UCSD-AML1 (cell line): ENCODE results near the gene ATP11C.
"Not testable (repeated sequence)": the region's sequence is repeated elsewhere in the genome, so short reads cannot be mapped to it uniquely, and the experiment has no call there.

ENCODE experiments used
- DNase-seq: peaks from one replicate; lab custom pipeline; 2025; ENCODE audit not compliant: unreplicated experiment; lab: John Stamatoyannopoulos, UW

Gene ATP11C

GRCh38 chrX:139862208-139862607, 70.6 kb downstream of the ATP11C start:
- no peak for DNase-seq

DNA sequence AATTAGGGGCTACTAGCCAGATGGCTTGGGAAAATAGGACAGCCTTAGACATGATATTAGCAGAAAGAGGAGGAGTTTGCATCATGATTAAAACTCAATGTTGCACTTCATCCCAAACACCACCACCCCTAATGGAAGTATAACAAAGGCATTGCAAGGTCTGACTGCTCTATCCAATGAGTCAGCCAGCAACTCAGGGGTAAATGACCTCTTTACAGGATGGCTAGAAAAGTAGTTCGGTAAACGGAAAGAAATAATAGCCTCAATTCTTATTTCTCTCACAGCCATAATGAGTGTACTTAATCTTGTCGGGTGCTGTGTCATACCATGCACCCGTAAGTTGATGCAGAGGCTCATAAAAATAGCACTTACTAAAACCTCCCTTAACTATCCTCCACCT, 76.0 kb downstream of the ATP11C start:
- DNase-seq, result not testable (repeated sequence)

GRCh38 chrX:139851730-139852129, 81.1 kb downstream of the ATP11C start:
- DNase-seq, result no peak

DNA sequence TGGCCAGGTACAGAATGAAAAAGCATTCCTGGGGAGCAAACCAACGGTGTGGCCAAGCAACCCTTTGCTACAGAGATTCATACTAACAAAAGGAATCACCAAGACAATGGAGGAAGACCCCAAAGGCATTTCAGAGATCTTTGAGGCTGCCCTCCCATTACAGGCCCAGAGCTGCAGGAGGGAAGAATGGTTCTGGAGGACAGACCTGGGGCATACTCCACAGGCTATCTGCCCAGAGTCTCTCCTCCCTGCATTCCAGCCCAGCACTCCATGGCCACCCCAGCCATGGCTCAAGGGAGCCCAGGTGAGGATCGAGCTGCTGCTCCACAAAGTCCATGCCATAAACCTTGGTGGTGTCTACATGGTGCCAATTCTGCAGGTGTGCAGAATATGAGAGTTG, 81.9 kb downstream of the ATP11C start:
- DNase-seq, result no peak

- no peak for DNase-seq
Measured at GRCh38 chrX:139844884-139845283, 88.0 kb downstream of the ATP11C start.

DNA sequence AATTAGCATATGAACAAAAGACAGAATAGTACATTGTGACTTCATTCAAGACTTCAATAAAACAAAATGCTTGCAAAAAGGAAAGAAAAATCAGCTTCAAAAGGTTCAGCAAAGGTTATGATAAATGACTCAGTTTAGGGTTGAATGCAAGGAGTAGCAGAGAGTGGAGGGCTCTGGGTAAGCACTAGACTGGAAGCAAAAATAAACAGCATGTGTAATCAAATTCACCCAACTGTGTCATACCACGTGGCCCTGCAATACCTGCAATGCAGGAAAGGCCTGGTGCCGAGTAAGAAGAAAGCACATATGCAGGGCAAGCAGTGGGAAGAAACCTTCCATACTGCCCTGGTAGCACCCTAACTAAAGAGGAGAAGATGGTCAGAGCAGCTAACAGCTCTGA, 88.7 kb downstream of the ATP11C start:
- DNase-seq, result no peak

DNA sequence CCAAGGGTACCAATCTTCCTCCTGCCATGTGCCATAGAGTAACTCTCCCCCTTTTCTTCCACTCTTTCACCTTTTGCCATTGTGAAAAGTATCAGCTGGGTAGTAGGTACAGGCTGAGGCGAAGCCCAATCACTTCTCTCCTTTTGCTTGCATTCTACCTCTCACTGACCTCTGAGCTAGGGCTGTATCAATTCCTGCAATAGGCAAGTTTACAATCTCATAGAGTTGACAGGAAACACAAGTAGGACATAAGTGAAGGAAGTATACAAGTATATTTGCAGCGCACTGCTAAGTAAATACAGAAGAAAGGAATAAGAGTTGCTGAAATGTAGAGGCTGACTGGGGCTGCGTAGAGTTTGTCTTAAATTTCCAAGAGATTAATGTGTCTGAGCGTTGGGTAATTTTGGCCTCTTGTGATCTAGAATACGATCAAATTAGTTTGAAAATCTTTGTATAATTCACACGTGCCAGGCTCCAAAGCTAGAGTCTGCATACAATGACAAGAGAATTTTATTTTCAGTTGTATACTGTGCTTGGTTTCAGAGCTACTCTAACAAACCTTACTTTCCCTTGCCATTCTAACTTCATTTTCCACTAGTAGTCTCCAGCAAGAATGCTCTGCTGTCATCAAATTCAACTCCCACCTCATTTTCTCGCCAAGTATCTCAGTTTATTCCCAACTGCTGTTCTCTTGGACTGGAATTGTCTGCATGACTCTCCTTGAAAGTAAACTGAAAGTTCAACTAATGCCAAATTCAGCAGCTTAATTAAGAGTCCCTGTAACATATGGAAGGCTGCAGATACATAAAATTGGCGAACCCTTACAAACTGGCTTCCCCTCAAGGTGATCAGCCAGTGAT, 90.3 kb downstream of the ATP11C start:
- no peak for DNase-seq

- not testable (repeated sequence) for DNase-seq
Measured at GRCh38 chrX:139836335-139836734, 96.5 kb downstream of the ATP11C start.

DNA sequence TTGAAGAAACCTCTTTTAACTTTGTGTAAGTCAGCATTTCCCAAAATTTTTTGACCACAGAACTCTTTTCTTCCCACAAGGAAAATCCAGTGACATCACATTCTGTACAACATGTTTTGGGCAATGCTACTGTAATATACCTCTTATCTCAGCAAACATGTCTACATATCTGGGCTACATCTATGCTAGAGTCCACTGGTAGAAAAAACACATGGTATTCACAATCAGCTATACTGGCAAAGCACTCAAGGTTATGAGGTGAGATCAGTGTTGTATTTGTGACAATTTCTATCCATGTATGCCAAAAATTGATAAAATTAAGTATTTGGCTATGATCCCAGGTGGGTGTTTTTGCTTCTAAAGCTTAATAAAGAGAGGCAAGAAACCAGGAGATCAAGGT, 98.0 kb downstream of the ATP11C start:
- no peak for DNase-seq

DNA sequence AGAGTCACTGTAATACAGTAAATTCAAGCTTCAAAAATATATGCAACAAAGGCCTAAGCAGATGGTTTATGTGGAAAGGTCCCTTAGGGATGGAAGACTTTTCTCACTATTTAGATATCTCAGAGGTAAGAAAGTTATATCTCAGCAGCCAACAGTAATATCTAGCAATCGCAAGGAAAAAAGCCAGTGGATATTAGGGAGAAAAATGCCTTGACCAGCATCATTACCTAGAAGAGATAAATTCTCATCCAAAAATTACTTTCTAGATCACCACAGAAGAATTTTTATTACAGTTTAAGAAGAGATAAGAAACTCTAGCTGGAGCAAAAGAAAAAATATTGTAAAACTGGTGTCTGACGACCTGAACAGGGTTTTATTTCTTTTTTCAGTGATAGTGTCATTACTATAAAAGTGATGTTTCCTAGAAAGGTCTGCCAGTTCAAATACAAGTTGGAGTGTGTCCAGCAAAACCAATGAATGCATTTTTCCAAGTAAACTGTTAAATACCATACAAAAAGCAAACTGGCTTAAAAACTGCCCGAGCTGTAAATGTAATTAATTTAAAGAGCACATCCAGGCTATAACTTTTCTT, 100.0 kb downstream of the ATP11C start:
- no peak for DNase-seq

- DNase-seq, result no peak
Measured at GRCh38 chrX:139831675-139832456, 101.0 kb downstream of the ATP11C start.

DNA sequence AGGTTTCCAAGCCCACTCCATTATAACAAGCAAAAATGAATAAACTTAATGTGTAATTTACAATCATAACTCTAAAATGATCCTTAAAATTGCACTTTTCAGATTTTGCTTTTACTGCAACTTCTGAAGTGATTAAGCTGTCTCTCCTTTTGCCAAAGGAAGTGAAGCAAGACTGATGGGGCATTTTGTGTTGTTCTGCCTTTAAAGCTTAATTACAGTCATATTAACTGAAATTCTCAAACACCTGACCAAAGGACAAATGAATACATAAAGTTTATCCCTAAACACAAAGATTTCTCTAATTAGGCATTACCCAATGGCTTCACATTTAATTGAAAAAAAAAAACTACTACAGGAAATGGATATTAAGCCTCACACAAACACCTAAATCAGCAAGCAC, 101.8 kb downstream of the ATP11C start:
- no peak for DNase-seq

DNA sequence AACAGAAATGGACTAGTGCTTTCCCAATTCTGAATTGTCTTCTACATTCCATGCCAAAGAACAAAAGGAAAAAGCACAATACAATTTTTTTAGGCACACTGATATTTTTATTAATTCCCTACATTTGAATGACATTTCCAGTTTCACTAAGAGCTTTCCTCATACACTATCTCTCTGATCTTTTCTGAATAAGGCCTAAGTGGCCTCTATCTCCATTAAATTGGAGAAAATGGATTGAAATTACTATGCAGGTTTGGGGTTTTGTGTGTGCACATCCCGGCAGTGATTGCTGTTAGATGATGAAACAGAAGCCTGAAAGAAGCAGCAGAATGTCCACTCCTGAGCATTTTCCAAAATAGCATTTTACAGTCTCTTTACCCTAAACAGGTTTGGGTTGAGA, 104.0 kb downstream of the ATP11C start:
- DNase-seq, result no peak

DNA sequence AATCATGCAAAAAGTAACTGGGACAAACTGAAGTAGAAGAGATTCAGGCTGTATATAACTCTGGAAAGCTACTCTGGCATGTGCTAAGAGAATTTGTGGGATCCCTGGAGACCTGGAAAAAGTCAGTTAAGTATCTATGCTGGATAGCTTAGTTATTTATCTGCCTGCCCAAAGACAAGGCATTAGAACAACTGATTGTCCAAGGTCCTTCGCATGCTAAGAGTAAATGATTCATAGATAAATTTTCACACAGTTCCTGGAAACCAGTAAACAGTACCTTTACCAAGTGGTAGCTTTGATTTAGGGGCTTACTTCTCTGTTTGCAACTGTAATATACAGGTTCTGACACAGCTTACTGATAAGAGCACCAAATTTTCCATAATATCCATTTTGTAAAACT, 104.8 kb downstream of the ATP11C start:
- DNase-seq, result no peak

GRCh38 chrX:139826065-139827044, 106.5 kb downstream of the ATP11C start:
- no peak for DNase-seq

DNA sequence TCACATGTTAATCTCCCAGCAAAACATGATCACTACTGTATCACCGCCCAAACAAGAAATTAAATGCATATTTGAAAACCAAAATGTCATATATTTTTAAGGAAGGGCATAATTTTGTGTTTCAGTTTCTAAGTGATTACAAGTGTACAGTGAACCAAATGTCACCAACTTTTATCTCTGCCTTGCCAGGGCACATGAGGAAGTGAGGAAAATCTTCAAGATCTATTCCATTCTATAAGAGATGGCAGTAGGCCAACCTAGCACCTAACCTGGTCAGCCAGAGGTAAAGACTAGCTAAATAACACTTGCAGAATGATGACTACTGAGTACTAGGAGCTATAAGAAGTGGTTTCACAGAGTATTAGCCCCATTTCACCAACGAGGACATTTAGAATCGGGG, 107.2 kb downstream of the ATP11C start:
- DNase-seq, result no peak

GRCh38 chrX:139823806-139824205, 109.0 kb downstream of the ATP11C start:
- DNase-seq, result no peak

DNA sequence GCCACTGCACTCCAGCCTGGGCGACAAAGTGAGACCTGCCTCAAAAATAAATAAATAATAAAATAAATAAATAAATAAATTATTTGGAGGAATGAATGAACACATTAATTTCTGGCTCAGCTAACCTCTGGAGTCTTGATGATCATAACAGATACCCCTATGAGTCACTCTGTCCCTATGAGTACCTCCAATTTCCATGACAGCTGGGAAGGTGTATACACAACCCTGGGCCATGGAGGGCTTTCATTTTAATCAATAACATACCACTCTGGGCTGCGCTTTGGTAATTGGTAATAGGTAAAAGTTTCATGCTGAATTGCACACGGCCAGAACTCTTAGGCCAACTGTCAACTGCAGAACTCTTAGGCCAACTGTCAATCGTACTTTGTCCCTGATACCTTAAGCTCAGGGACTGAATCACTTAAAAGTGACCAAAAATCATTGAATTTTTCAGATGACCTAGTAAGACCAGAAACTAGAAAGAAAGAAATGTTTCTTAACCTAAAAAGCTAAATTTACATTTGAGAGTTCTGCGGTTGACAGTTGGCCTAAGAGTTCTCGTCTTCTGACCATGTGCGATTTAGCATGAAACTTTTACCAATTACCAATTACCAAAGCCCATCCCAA, 112.4 kb downstream of the ATP11C start:
- no peak for DNase-seq

- no peak for DNase-seq
Measured at GRCh38 chrX:139816204-139816603, 116.6 kb downstream of the ATP11C start.

- DNase-seq, result no peak
Measured at GRCh38 chrX:139815771-139816170, 117.1 kb downstream of the ATP11C start.
